ENCODE results near the gene TMEM253.

TMEM253 gene

DNA sequence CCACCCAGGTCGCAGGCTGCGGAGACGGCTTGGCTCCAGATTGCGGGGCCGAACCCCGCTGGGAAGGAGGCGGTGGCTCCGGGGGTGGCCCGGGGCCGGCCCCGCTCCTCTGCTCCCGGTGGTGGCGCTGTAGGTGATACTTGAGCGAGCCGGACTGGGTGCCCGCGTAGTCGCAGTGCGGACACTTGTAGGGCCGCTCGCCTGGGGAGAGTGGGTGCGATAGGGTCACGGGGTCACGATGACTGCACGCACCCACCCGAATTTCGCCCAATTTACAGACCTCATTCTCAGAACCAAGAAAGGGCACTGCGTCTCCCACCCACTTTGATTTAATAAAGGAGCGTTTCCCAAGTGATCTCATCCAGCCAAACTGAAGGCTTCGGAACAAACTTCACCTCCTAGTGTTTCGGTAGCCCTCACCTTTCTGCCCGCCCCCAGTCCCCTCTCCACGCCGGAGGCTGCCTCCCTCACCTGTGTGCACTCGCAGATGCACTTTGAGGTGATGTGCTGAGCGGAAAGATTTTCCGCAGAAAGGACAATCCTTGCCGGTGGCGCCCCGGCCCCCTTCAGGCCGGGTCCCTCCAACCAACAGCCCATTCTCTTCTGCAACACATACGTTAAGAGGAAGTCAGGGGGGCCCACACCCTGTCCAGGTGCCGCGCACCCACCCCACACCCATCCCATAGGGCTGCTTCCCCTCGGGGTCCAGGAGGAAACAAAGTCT lies 9.8 kb upstream of the TMEM253 start:
- DNase-seq: no peak

DNA sequence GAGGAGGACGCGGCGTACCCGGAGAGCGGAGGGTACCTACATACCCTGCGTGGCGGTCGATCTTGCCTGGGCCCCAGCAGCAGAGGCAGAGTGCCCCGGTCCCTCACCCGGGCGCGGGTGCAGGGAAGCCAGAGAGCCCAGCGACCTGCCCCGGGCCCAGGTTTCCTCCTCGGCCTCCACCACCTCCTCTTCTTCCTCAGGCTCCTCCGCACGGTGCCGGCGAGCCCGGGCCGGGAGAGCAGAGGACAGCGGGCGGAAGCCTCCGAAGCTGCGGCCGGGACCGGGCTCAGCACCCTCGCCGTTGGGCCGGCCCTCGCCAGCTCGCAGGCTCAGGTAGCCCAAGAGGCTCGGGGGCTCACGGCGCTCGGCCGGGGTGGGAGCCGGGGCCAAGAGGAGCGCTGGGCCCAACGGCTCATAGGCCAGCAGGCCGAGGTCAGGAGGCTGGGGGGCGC lies 9.0 kb upstream of the TMEM253 start:
- no peak for DNase-seq

DNA sequence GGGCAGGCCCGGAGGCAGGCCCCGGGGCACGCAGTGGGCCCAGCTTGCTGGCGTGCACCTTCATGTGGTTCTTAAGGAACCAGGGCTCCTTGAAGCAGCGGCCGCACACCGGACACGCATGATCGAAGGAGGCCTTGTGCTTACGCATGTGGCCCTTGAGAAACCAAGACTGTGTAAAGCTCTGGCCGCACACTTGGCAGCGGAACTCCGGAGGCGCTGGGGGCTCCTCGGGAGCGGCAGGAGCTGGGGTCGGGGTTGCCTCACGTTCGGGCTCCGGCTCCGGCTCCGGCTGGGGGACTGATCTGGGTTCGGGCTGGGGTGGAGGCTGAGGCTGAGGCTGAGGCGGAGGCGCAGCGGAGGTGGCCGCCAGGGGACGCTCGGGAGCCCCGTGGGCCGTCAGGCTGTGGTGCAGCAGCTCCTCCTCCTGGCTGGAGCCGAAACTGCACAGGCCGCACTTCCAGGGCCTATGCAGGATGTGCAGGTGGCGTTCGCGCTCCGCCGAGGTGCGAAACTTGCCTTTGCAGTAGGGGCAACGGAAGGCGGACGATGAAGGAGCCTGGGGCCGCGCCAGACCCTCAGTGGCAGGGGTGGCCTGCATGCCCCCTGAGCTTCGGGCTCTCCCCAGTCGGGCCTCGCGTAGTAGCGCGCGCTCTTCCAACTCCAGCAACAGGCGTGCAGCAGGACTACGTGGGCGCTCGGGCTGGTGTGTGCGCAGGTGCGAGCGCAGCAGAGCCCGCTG lies 8.4 kb upstream of the TMEM253 start:
- DNase-seq: peak; percentile 81 to 95 (median 87)

DNA sequence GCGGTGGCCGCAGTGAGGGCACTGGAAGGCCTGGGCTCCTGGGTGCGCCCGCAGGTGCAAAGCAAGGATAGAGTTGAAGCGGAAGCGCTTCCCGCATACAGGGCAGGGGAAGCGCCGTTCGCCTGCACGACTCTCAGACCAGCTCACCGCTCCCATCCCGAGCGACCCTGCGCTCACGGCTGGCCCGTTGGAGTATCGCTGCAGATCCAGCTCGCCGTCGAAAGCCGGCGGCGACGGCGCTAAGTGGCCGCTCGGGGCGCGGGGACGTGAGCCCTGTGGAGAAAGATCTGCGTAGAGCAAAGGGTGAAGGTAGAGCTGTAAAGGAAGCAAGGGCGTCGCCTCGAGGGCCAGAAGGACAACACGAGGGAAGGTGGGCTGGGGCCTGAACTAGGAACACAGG lies 7.8 kb upstream of the TMEM253 start:
- no peak for DNase-seq

DNA sequence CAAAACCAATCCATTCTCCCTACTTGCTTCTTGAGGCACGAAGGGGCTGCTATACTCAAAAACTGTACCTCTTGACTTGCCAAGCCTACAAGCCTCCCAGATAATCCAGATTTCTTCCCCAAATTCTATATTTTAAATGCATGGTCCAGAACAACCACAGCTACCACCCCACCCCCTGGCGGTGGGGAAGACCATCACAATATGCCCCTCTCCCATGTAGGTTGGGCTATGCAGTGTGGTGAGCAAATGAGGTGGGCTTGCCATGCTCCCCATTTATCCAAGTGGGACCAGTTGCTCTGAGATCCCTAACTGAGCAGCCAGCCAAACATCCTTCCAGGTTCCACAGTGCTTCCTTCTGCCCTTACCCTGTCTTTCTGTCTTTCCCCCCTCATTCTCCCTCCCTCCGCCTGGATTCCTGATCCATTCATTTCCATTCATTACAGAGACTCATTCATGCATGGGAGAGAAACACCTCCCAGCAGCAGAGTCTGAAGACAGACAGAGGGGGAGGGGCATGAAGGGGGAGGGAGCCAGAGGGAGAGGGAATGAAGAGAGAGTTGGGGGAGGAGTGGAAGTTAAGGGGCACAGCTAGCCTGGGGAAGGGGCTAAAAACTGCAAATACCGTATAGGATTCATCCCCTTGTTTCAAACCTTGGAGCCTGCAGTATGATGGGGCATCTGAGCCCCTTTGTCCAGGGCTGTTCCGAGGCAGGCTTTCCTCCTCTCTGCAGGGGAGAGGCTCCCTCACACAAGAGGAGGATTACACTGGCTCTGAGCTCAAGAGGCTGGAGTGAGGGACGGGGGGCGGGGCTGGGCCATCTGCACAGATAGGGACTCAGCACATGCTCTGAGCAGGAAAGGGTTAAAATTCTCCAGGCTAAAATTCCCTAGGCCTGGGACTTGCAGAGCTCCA lies 6.8 kb upstream of the TMEM253 start:
- DNase-seq: no peak

DNA sequence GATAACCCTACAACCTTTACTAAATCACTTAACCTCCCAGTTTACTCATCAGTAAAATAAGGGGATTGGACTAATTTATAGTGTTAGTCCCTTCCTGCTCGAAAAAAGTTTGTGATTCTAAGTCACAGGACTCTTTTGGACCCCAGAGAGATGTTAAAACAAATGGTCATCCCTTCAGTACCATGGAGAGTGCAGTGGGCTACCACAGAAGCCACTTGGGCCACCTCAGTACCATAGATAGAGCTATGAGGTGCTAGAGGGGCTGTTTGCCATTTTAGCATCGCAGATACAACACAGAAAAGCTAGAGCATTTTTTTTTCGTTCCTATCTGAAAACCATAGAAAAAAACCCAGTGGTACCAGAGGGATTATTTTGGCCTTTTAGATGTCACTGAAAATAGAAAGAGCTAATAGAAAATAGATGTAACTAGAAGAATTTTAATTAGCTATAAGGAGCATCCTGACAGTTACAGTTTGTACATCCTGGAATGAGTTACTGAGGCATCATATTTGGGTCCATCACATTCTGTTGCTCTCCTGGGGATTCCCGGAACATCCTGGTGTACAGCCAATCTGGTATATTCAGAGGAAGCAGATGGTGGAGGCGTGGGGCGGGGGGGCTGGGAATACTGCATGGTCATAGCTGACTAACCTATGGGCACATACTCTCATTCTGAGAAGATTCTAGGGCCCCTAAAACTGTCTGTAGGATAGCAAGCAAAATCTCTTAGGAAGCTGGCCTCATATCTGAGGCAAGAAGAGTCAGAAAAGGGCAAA lies 5.2 kb upstream of the TMEM253 start:
- DNase-seq: no peak

DNA sequence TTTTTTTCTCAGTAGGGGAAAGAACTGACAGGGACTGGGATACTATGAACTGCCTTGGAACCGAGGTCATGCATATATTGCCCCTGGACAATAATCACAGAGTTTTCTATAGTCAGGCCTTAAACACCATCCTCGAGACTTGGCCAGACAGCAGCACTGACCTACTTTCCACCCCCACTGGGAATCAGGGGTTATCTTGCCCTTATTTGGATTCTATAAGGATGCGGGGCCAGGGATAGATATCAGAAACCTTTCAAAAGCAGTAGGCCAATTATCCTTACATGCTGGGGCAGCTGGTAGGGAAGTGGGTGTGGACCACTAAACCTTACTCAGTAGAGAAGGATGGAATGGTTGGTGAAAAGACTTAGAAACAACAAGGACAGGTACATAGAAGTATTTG lies 4.4 kb upstream of the TMEM253 start:
- no peak for DNase-seq

DNA sequence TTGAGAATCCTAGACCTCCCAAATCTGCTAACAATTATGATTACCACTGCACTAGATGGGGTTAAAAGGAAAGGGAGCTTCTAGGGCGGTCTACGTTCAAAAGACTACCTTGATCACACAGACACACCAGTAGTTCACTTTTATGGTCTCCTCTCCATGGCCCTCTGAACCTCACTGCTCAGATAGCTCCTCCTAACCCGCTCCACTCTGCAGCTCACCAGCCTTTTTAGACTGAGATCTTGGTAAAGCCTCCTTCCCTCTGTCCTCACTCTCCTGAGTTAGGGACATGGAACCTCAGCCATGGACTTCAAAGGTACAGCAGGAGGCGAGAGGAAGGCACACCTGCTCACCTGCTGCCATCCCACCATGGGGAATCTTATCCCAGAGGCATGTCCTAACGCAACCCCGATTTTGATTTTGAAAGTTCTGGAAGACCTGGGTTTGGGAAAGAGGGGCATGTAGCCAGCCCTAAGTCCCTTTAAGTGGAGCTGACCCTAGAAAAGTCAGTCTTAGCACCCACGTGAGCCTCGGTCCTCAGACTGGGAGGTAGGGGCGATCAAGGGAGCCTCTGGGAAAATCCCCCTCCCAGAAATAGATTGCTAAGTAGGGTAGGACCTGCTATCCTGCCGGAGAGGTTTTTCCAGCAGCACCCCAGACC lies 3.8 kb upstream of the TMEM253 start:
- DNase-seq: peak in 1 of 6 experiments; percentile 10

DNA sequence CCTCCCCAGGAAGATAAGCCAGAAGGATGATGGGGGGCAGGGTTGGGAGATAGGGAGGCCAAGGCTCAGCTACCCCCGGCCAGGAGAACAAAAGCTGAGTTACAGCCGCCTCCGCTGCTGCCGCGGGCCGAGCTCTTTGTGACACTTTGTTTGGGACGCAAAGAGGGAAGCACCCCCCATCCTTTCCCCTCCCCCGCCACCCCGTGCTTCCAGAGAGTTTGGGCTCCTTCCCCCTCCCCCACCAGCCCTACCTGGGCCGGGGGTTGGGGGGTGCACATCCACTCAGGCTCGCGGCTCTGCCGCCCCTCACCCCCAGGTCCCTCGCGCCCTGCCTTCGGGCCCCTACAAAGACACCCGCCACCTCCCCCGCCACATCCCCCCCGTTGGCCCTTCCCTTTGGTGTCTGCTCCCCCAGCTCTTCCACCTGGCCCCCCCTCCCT lies 3.2 kb upstream of the TMEM253 start:
- peak in 3 of 6 experiments; percentile 22 to 39 (median 31) for DNase-seq

DNA sequence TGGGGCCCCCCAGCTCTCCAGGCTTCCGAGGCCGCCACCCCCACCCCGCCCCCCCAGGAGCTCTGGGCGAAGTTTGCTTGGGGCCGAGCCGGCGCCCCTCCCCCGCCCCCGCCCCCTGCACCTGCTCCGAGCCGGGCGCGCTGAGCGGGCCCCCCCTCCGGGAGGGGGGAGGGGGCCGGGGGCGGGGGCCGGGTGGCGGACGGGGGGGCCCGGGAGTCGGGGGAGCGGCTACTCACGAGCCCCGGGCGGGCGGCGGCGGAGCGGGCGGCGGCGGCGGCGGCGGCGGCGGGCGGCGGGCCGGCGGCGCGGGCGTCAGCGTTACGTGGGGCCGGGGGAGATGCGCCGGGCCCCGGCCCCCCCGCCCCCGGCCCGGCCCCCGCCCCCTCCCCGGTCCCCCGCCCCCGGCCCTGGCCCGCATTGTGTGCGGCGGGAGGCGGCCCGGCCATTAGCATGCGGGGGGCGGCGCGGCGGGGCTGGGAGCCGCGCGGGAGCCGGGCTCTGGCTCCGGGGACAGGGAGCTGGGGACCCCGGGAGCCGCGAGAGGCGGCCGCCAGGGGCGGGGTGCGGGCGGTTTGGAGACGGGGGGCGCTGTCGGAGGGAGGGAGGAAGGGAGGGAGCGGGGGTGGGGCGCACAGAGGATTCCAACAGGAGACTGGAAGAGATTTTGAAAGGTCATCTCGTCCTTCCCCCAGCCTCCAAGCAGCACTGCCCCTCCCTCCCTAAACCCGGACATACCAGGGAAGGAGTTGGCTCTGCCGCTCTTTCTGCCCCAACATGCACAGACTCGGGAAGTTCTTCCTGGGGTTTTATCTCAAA lies 2.6 kb upstream of the TMEM253 start, which contains the start of gene ZNF219:
TSS of gene ZNF219 (minus strand) at position 580 of the 816 bp plus-strand sequence. CDS start 5,064 bp downstream, outside the sequence.
- peak in 5 of 6 experiments; percentile 22 to 44 (median 38) for DNase-seq

DNA sequence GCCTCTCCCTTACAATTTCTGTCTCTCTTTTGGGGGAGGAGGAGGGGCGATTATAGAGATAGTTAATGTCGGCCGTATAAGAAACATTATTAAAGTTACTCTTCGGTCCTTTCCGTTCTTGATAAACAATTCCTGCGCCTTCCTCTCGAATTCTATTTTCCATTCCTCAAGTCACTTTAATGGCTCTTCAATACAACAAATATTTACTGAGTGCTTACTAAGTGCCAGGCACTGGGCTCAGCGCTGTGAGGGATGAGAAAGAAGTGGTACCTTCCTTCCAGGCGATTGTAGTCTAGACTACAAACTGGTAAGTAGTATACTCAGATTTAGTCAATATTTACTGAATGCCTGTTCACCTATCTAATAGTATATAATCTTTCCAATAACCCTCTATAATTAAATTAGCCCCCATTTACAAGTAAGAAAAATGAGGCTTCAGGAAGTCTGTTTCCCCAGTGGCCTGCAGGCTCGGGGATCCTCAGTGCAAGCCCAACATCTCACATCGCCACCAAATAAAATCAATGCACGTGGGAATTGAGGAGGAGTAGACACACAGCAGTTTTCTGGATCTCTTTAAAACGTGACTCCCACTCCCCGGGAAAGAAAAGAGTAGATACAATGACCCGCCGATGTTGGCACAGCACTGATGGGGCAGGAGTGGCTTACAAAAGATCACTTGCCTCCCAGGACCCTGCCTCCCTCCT lies 1.8 kb upstream of the TMEM253 start:
- no peak for DNase-seq

DNA sequence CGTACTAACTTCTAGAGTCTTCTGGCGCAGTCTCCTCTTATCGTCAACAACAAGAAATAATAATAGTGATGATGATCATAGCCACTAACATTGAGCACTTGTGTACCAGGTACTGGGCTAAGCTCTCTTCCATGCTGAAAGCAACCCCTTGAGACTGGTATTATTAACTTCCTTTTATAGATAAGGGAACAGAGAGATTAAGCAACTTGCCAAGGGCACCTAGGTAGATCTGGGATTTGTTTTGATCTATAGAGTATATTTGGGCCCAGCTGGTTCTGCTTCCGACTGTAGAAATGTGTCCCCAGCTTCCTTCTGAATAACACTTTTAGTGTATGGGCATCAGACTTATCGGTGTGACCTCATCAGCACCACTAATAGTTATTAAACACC lies 1.3 kb upstream of the TMEM253 start:
- DNase-seq: no peak

DNA sequence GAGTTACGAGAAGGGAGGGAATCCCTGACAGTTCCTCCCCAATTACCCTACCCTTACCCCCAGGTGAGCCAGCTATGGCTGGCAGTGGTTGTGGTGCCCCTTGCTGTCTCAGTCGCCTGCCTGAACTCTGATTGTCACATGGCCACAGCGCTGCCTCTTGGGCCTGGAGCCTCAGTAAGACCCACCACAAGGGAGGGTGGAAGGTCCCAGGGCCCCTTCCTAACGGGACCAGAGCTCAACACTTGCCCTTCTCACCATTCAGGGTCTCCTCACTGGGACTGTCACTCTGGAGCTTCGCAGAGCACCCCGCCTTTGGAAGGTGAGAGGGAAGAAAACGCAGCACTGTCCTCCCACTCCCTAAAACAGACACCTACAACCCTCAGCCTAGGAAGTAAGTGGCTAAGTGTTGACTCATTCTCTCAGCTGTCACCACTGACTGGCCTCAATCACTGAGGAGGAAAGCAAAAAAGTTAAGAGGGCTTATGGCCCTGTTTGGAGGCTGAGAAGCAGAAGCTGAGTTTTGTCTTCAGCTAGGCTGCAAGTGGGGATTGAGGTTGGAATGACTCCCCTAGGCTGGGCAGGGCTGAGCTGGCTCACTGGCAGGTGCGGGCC lies 1.0 kb downstream of the TMEM253 start:
- DNase-seq: no peak

DNA sequence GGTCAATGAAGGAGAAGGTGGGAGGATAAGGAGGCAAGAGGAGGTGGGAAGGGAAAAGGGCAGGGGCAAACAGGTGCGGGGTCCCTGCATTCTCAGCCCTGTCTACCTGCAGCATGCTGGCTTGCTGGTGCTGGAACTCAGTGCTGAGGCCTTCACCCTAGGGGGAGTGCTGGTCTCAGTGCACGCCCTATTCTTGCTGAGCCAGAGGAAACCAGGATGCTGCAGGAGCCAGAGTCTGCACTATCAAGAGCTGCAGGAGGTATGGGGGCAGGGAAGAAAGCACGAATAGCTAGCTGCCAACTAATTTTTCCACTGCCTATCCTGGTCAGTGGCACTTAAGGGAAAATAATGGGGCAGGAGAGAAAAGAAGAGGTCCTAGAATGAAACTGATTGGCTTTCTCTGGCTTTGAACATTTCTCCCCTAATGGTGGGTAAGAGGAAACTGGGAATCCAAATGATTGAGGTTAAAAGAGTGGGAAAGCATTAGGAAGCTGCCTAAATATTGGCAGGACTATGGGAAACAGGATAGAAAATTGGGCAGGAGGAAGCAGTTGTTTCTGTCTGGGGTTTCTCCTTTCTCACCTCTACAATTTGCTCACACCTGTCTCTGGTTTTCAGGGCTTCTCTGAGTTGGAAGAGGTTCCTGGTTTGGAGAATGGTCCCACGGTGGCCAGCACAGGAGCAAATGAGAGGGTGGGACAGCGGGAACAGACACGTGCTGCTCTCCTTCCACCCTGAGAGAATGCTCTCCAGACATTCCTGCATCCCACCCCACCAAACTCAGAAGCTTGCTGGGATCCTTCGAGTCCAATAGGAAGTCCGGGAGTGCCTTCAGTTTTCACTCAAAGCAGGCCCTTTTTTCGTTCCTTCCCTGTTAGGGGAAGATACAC lies 1.9 kb downstream of the TMEM253 start:
- DNase-seq: no peak

DNA sequence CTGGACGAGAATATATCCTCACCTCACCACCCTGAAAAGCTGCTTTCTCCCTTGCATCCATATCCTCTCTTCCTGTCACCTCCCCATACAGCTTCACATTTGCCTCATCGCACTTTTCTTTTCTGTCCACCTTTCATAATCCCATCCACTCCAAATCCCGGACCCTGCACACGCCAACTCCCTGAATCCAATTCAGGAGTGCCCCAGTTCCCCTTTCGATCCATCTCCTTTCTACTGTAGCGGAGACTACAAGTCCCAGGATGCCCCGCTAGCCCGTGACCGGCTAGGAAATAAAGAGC lies 2.5 kb downstream of the TMEM253 start:
- no peak for DNase-seq

DNA sequence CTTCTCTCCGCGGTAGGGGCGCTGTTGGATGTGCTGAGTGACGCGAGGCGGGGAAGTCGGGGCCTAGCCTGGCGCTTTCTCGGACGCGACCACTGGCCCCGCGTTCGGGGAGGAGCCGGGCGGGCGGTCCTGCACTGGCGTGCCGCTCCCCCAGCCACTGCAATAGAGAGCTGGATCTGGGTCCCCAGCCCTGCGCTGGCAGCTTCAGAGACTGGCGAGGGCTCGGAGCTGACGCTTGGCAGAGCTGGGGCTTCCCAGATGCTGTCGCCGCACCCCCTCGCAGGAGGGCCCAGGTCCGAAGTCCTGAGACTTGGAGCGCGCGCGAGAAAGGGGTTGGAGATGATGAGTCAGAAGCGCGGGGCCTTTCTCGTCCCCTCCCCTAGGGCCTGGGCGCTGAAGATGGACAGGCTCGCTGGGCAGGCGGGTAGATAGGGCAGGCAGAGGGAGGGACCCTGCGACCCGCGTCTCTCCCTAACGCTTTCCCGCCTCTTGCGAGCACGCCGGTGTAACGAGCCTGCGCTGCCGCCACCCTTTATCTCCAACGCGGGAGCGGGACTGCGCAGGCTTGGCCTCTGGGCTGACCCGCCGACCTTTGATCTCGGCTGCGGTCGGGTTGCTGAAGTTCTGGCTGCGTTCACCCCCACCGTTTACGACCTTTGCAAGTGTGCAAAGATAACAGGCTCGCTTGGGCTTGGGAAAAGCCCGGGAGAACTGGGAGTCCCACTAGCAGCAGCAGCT lies 3.0 kb downstream of the TMEM253 start:
- peak; percentile 79 to 97 (median 90) for DNase-seq

DNA sequence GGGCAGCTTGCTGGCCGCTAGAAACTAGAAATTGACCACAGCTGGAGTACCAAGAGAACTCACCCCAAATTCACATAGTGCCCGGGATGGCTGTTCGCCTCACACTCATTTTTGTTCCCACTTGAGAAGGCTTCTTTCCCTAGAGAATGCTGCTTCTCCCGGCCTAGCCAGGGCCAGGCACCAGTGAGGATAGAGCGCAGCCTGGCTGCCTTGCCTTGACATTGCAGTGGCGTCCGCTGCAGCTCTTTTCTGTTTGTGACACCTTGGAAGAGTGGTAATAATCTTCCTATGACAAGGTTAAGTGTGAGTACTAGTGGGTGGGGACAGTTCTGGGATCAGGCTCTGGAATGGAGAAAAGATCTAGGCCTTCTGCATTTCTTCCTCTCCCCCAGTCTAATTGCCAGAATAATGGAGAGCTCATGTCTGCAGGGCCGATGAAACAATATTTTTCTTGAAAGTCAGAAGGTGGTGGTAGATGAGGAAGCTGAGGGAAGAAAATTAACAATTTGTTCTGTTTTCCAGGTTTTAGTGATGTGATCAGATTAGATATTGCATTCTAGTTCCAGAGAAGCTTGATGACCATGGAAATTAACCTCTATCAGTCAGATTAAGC lies 3.7 kb downstream of the TMEM253 start:
- DNase-seq: peak; percentile 45 to 80 (median 58)

DNA sequence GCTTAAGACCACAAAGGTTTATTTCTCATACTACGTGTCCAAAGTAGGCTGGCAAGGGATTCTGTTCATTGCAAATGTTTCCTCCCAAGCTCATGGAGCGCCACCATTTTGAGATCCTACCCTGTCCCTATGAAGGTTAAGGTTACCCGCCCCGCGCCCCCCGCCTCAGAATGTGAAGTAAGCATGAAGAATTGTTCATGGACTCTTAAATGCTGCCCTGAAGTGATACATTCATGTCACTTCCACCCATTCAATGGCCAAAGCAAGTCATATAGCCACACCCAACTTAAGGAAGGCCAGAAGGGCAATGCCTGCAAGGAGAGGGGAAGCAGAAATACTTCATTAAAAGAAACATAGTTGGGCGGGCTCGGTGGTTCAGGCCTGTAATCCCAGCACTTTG lies 4.2 kb downstream of the TMEM253 start:
- no peak for DNase-seq
